HG03521 (cell line): ENCODE measurements around the gene IFI27L2.
A peak's percentile ranks its signal among the peaks of the same experiment; 100 is the strongest.

ENCODE experiments used
- ATAC-seq: cut with Tn5 transposase; IDR thresholded peaks from one replicate; pipeline ENCODE4 v1.9.1; 2021; ENCODE audit warnings: mild to moderate bottlenecking, moderate library complexity; ENCODE audit not compliant: unreplicated experiment

The IFI27L2 gene

GRCh38 chr14:94103554-94104150, 25.8 kb downstream of the IFI27L2 start:
- ATAC-seq: no peak

GRCh38 chr14:94102768-94103482, 26.5 kb downstream of the IFI27L2 start:
- ATAC-seq: no peak

- no peak for ATAC-seq
These were observed 27.7 kb downstream of the IFI27L2 start for GRCh38 chr14:94101748-94102147.

GRCh38 chr14:94100847-94101246, 28.6 kb downstream of the IFI27L2 start:
- no peak for ATAC-seq

- ATAC-seq: no peak
These were observed 30.4 kb downstream of the IFI27L2 start for GRCh38 chr14:94099006-94099405.

GRCh38 chr14:94098326-94098992, 30.9 kb downstream of the IFI27L2 start:
- ATAC-seq: no peak

- ATAC-seq: no peak
These were observed 32.3 kb downstream of the IFI27L2 start for GRCh38 chr14:94097091-94097490.

GRCh38 chr14:94093418-94093817, 36.0 kb downstream of the IFI27L2 start:
- ATAC-seq: no peak

GRCh38 chr14:94089479-94089878, 39.9 kb downstream of the IFI27L2 start:
- ATAC-seq: no peak

GRCh38 chr14:94088516-94088915, 40.9 kb downstream of the IFI27L2 start:
- ATAC-seq: no peak

- ATAC-seq: no peak
These were observed 41.5 kb downstream of the IFI27L2 start for GRCh38 chr14:94087891-94088290.

- ATAC-seq: peak; percentile 18
These were observed 48.0 kb downstream of the IFI27L2 start for GRCh38 chr14:94081386-94081820.

- ATAC-seq: peak; percentile 96
These were observed 48.6 kb downstream of the IFI27L2 start, which contains the start of the genes DDX24 and IFI27L1 for GRCh38 chr14:94080621-94081385. Gene DDX24, minus strand, starts transcription at chr14:94081202. Its CDS starts 1,460 bp downstream, at chr14:94079742. Gene IFI27L1, plus strand, starts transcription at chr14:94081310. Its CDS starts 15,628 bp downstream, at chr14:94096938.

- no peak for ATAC-seq
These were observed 49.3 kb downstream of the IFI27L2 start for GRCh38 chr14:94079891-94080620.

- no peak for ATAC-seq
These were observed 51.6 kb downstream of the IFI27L2 start for GRCh38 chr14:94077823-94078222.
